ENCODE data around the gene TANGO2. TPM values are rescaled to one million over a fixed set of nuclear protein-coding genes. Genes with fewer than 3 reads are reported as not detected.

The TANGO2 gene
- total RNA-seq, 1 experiment from 2014 or later: 14.6 TPM

DNA sequence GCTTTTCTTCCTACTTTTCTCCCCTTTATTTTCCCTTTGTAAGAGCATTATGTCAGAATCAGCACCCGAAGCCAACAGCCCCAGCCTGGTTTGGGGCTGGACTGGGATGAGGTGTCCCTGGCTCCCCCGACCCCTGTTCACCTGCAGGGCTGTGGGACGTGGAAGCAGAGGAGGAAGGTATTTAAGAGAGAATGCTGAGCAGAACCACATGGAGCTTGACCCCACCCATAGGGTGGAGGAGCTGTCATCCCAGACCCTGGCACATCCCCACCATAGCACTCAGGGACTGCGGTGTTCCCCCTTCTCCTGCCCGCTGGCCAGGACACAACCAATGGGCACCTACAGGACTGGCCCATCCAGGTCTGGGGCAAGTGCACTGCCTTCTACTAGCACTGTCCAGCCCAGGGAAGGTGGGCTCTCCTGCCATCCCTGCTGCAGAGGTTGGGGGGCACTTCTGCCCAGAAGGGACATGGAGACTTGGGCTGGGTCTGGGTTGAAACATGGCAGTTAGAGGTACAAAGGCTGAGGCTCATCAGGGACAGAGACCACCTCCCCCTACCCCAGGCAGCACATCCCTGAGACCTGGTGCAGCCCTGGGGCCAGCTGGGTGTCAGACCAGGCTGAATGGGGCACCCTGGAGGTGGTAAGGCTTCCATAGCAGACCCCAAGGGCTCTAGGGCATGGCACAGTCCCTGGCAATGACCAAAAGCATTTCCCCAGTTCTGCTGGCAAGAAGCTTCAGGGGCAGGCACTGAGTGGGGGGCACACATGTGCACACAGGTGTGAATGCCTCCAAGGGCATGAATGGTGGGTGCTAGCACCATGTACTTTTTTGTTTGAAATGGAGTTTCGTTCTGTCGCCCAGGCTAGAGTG lies 19.7 kb downstream of the TANGO2 start:
- Mint-ChIP-seq H3K4me3 (no peak overlapping the region), H3K27me3 (ENCODE audit: low read depth) (no peaks in the 10 kb centered on the region), H3K27ac (no peak overlapping the region; a peak in 2 of 7 replicates), H3K4me1 (peaks cover 0 to 8% of the 10 kb centered on the region in 2 experiments; a peak in 2 of 4 replicates), H3K9me3 (no peaks in the 10 kb centered on the region), H3K36me3 (ENCODE audit: insufficient read depth in 1 of 3, low read depth in 3 of 3) (peaks cover 0 to 10% (median 0%) of the 10 kb centered on the region in 3 experiments; a peak in 2 of 7 replicates)
- Histone ChIP-seq H2BK12ac (ENCODE audit: insufficient read length, low read depth, low read length) (no peak overlapping the region), H3K4me1 (ENCODE audit: insufficient read depth, low read length) (no peaks in the 10 kb centered on the region), H3K23me2 (ENCODE audit: insufficient read length, low read depth, low read length, poor library complexity, severe bottlenecking) (no peaks in the 10 kb centered on the region), H2BK20ac (ENCODE audit: low read depth, low read length, poor library complexity, severe bottlenecking) (no peak overlapping the region), H4K20me1 (ENCODE audit: control insufficient read depth, insufficient read depth, insufficient read length) (no peaks in the 10 kb centered on the region), H2BK15ac (ENCODE audit: low read depth, low read length) (no peak overlapping the region), H4K5ac (ENCODE audit: insufficient read length, low read depth, low read length) (no peak overlapping the region), H3K27me3 (ENCODE audit: insufficient read depth, low read length) (no peaks in the 10 kb centered on the region; the same call in 1 of the 2 replicates), H3T11ph (ENCODE audit: low read length) (no peak overlapping the region), H3K18ac (ENCODE audit: insufficient read length, low read depth, low read length) (no peak overlapping the region), H3K56ac (ENCODE audit: insufficient read length, low read depth, low read length) (no peak overlapping the region), H4K91ac (ENCODE audit: insufficient read length, low read depth, low read length) (no peak overlapping the region), H3K14ac (ENCODE audit: insufficient read depth, low read length) (no peak overlapping the region; the same call in 1 of the 2 replicates), H4K8ac (replicated peaks; ENCODE audit: insufficient read length, low read depth, low read length) (no peak overlapping the region), H3K4me2 (ENCODE audit: insufficient read depth, insufficient read length, low read length) (no peak overlapping the region), H3K79me1 (ENCODE audit: insufficient read depth, low read depth, low read length, poor library complexity, severe bottlenecking) (no peaks in the 10 kb centered on the region), H3K23ac (ENCODE audit: insufficient read length, low read depth, low read length) (no peak overlapping the region), H2BK120ac (ENCODE audit: low read depth, low read length, poor library complexity, severe bottlenecking) (no peak overlapping the region), H2AK5ac (ENCODE audit: insufficient read length, low read length) (no peak overlapping the region), H3K79me2 (ENCODE audit: insufficient read depth, low read length) (no peaks in the 10 kb centered on the region), H3K9me3 (ENCODE audit: control insufficient read depth, low read depth, low read length) (no peaks in the 10 kb centered on the region), H3K4ac (ENCODE audit: low read depth, low read length) (no peak overlapping the region), H2AFZ (ENCODE audit: low read length) (no peak overlapping the region), H3K27ac (ENCODE audit: insufficient read length, low read depth, low read length) (no peak overlapping the region), H3K9ac (ENCODE audit: extremely low read depth, insufficient read length, low read length) (no peak overlapping the region), H2BK5ac (ENCODE audit: insufficient read length, low read length) (no peak overlapping the region)
- TF ChIP-seq, protein P1, sequence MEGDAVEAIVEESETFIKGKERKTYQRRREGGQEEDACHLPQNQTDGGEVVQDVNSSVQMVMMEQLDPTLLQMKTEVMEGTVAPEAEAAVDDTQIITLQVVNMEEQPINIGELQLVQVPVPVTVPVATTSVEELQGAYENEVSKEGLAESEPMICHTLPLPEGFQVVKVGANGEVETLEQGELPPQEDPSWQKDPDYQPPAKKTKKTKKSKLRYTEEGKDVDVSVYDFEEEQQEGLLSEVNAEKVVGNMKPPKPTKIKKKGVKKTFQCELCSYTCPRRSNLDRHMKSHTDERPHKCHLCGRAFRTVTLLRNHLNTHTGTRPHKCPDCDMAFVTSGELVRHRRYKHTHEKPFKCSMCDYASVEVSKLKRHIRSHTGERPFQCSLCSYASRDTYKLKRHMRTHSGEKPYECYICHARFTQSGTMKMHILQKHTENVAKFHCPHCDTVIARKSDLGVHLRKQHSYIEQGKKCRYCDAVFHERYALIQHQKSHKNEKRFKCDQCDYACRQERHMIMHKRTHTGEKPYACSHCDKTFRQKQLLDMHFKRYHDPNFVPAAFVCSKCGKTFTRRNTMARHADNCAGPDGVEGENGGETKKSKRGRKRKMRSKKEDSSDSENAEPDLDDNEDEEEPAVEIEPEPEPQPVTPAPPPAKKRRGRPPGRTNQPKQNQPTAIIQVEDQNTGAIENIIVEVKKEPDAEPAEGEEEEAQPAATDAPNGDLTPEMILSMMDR (conservative IDR thresholded peaks at IDR 0.05): no peak
- WGBS (ENCODE audit: extremely low coverage, insufficient read length, low lambda C conversion rate): no CpG with 5 or more reads among the region's 7 CpGs
- no peak for DNase-seq
